Right kidney (tissue), 9 donors: Measurements from ENCODE around the gene AK4.
"Not testable (repeated sequence)": the region's sequence is repeated elsewhere in the genome, so short reads cannot be mapped to it uniquely, and the experiment has no call there.

Experiments
- DNase-seq: peaks from one replicate; pipeline ENCODE4 v3.0.0-alpha.2; 2016
- long read RNA-seq, 8 donors: transcript quantifications; one replicate each; lab custom pipeline, GENCODE V29; 2026

Gene AK4
- long read RNA-seq, donor 1, full-length matches to known transcripts: 18 of 18 reads
- long read RNA-seq, donor 1, partial matches to known transcripts: 0 of 18 reads
- long read RNA-seq, donor 1, other reads (novel, unspliced or antisense): 0 of 18 reads
- long read RNA-seq, donor 2, full-length matches to known transcripts: 22 of 22 reads
- long read RNA-seq, donor 2, partial matches to known transcripts: 0 of 22 reads
- long read RNA-seq, donor 2, other reads (novel, unspliced or antisense): 0 of 22 reads
- long read RNA-seq, donor 3, full-length matches to known transcripts: 10 of 10 reads
- long read RNA-seq, donor 3, partial matches to known transcripts: 0 of 10 reads
- long read RNA-seq, donor 3, other reads (novel, unspliced or antisense): 0 of 10 reads
- long read RNA-seq, donor 4, full-length matches to known transcripts: 12 of 102 reads
- long read RNA-seq, donor 4, partial matches to known transcripts: 90 of 102 reads
- long read RNA-seq, donor 4, other reads (novel, unspliced or antisense): 0 of 102 reads
- long read RNA-seq, donor 5, full-length matches to known transcripts: 9 of 9 reads
- long read RNA-seq, donor 5, partial matches to known transcripts: 0 of 9 reads
- long read RNA-seq, donor 5, other reads (novel, unspliced or antisense): 0 of 9 reads
- long read RNA-seq, donor 6, full-length matches to known transcripts: 17 of 17 reads
- long read RNA-seq, donor 6, partial matches to known transcripts: 0 of 17 reads
- long read RNA-seq, donor 6, other reads (novel, unspliced or antisense): 0 of 17 reads
- long read RNA-seq, donor 7, full-length matches to known transcripts: 39 of 39 reads
- long read RNA-seq, donor 7, partial matches to known transcripts: 0 of 39 reads
- long read RNA-seq, donor 7, other reads (novel, unspliced or antisense): 0 of 39 reads
- long read RNA-seq, donor 8, full-length matches to known transcripts: 14 of 14 reads
- long read RNA-seq, donor 8, partial matches to known transcripts: 0 of 14 reads
- long read RNA-seq, donor 8, other reads (novel, unspliced or antisense): 0 of 14 reads

- DNase-seq: not testable (repeated sequence)
Measured at GRCh38 chr1:65148178-65148547, at the start of gene AK4. TSS of gene AK4 (plus strand) at chr1:65148203. CDS start at chr1:65148408, 205 bp downstream.

GRCh38 chr1:65103807-65104206 lies 44.2 kb upstream of the AK4 start:
- DNase-seq: no peak

GRCh38 chr1:65104854-65105534 lies 43.0 kb upstream of the AK4 start:
- no peak for DNase-seq

DNA sequence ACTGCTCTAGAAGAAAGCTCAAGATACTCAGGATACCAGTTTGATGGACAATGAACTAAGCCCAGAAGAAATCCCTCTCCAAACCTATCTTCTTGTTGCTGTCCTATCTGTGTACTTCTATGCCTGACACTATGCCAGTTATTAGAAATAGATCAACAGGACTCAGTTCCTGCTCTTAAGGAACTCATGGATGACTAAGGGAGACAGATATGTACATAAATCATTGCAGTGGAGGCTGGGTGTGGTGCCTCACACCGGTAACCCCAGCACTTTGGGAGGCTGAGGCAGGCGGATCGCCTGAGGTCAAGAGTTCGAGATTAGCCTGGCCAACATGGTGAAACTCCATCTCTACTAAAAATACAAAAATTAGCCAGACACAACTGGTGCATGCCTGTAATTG lies 42.4 kb upstream of the AK4 start:
- DNase-seq: no peak

GRCh38 chr1:65108025-65108642 lies 39.9 kb upstream of the AK4 start:
- no peak for DNase-seq

DNA sequence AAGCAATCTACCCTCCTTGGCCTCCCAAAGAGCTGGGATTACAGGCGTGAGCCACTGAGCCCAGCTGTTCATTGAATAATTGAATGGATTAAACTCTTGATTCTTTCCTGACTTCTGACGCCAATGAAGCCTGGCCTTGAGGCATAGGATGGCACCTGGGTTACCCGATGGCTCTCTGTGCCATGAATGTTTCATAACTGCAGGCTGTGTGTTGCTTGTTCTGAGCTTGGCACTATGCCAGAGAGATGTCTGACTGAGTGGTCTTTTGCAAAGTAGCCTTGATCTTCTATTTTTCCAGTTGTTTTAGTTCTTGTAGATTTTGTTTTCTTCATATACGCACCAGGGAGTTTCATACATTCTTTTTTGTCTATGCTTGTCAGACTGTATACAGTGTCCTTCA lies 38.5 kb upstream of the AK4 start:
- no peak for DNase-seq

DNA sequence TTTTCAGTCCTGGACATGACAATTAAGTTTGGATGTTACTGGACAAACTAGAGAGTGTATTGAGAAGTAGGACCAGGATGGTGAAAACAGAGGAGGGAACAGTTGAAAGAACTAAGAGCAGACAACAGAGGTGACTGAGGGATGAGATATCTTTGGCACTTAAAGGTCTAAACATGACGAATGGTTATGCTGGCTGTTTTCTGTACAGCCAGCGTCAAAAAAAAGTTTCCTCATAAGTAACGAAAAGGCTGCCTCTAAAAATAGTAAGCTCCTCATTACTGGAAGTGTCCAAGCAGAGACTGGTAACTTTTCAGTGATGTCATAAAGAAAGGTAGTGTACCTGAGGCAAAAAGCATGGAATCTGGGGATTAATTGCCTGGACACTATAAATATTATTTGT lies 35.2 kb upstream of the AK4 start:
- no peak for DNase-seq

DNA sequence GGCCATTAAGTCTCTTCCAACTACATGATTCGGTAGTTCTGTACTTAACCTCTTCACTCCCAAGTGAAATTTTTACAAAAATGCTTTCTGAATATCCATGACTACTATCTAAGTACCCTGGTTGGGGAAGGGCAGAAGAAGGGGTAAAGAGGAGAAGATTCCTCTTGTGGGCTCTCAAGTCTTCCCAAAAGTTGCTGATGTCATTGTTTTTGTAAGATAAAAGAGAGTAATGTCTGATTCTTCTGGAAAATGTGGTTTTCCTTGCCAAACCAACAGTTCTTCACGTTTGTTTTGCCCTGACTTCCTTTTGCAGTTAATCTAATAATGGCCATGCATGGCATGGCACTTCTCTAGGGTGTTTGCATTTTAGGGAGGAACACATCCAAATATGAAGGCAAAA lies 34.7 kb upstream of the AK4 start:
- no peak for DNase-seq

GRCh38 chr1:65114322-65114721 lies 33.7 kb upstream of the AK4 start:
- DNase-seq: peak; percentile 40

DNA sequence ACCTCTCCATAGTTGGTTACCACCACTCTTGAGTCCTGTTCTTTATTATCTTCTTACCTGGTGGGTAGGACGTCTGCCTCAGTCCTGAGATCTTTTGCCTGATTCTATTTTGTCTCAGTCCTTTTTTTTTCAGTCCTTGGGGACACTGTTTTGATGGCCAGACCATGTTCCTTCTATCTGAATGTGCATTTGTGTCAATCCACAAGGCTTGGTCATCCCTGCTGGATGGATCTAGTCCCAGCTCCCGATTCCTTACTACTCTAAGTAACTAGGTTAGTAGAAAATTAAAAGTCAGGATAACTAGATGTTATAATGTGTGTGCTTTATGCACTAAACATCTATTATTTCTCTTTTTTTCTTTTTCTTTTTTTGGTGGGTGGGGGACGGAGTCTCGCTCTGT lies 28.1 kb upstream of the AK4 start:
- no peak for DNase-seq

- DNase-seq: not testable (repeated sequence)
Measured at GRCh38 chr1:65129104-65129503, 18.9 kb upstream of the AK4 start.

GRCh38 chr1:65138524-65138923 lies 9.5 kb upstream of the AK4 start:
- no peak for DNase-seq

DNA sequence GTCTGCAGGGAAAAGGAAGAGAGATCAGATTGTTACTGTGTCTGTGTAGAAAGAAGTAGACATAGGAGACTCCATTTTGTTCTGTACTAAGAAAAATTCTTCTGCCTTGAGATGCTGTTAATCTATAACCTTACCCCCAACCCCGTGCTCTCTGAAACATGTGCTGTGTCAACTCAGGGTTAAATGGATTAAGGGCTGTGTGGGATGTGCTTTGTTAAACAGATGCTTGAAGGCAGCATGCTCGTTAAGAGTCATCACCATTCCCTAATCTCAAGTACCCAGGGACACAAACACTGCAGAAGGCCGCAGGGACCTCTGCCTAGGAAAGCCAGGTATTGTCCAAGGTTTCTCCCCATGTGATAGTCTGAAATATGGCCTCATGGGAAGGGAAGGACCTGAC lies 8.2 kb upstream of the AK4 start:
- DNase-seq: not testable (repeated sequence)

- no peak for DNase-seq
Measured at GRCh38 chr1:65141394-65141793, 6.6 kb upstream of the AK4 start.

GRCh38 chr1:65141918-65142317 lies 6.1 kb upstream of the AK4 start:
- DNase-seq: no peak

DNA sequence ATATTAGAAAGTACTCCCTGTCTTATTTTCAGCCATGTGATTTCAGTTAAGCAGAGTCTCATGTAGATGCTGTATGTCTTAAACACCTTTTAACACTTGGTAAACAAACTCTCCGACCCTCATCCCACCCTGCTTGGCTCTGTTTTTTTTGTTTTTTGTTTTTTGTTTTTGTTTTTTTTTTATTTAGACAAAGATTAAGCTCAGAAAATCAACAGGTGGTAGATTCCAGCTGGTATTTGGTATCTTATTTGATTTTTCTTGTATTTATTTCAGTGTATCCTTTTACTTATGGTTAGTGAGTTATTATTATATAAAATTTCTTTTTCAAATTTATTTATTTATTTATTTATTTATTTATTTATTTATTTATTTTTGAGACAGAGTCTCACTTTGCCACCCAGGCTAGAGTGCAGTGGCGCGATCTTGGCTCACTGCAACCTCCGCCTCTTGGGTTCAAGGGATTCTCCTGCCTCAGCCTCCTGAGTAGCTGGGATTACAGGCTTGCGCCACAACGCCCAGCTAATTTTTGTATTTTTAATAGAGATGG lies 4.8 kb upstream of the AK4 start:
- not testable (repeated sequence) for DNase-seq

GRCh38 chr1:65146908-65147423 lies 1.0 kb upstream of the AK4 start:
- DNase-seq: no peak

DNA sequence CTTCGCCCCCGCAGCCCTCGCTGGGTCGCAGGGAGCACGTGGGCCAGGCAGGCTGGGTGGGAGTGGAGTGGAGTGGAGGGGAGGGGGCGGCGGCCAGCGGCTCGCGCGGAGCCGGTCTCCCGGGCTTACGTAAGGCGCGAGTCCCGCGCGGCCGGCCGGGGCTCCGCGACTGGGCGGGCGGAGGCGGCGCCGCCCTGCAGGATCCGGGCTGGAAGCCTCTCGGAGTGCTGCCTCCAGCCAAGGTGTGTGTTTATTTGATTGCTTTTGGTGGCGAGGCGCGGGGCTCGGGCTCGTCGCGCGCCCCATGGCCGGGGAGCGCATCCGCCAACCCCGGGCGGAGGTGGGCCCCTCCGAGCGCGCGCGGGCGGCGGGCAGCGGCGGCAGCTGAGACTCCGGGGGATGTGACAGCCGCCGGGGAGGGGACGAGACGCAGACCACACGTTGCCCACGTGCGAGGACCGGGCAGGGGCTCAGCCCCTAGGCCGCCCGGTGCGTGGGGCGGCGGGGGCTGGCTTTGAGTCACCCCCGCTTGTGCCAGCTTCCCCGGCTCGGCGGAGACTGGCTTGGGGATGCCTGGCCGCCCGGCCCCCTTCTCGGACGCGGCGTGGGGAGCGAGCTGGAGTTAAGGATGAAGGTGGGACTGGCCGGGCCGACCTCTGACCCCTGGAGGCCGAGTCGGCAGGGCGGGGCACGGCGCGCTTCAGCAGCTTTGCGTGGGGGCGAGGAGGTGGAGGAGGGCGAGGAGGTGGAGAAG lies 402 bp upstream of the AK4 start:
- peak; percentile 85 for DNase-seq

DNA sequence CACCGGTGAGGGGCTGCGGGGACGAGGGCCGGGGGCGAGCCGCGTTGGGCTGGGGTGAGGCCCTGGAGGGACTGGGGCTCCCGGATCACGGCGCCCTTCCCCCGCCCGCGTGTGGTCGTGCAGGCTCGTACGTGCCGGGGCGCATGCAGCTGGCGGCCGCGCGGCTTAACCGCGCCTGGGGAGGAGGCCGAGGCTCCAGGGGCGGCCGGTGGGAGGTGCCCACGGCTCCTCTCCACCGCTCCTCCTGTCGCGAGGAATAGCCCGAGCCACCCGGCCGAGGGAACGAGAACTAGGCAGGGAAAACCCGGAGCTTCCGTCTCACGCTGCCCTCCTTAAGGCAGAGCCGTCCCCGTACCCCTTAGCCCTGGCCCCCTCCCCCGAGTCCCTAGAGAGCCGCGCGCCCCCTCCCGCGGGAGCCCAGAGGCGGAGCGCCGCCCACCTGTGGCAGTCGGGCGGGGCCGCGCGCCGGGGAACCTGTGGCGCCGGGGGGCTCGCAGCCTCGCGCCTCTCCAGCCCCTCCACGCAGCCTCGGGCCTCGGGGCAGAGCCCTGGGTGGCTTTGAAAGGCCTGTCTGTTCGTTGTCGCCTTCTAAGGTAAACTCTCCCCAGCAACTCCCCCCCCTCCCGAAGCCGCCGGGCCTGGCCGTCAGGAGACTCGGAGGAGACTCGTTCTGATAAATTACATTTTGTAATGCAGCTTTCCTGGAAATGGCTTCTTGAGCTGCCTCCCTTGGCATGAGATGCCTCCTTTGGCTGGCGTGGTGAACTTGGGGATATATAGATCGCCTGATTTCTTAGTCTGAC lies 746 bp downstream of the AK4 start:
- DNase-seq: peak; percentile 79
